Spleen (tissue), 7 donors: ENCODE measurements around the gene MTG1.

ENCODE experiments used
- POLR2A ChIP-seq, 3 donors: fragments of 450-650 bp; IDR thresholded peaks; one replicate each; pipeline ENCODE4 v1.5.1; 2017; ENCODE audit warnings: antibody characterized with exemption in 3 of 3, mild to moderate bottlenecking in 1 of 3
- TF ChIP-seq, protein P1 (sequence below), 11 experiments: fragments of 200-600 bp in 7 of 11; fragments of 450-650 bp in 4 of 11; sonication (generic) in 4 of 11; IDR thresholded peaks in 8 of 11; conservative IDR thresholded peaks in 3 of 11; 1 replicate in 7 of 11; 2 replicates in 4 of 11; pipeline versions ENCODE4 v1.4.0 to v1.8.0; 2016 to 2021; ENCODE audit warnings: antibody characterized with exemption in 11 of 11, inconsistent platforms in 4 of 11, mild to moderate bottlenecking in 1 of 11
- donor health status: DM: no; HTN: no; CAD: no; lungs with moderate emphysema.
- donor health status: DM: no; HTN: no; CAD: no.
- donor health status: DM: no; HTN: no; CAD: no.

DNA sequence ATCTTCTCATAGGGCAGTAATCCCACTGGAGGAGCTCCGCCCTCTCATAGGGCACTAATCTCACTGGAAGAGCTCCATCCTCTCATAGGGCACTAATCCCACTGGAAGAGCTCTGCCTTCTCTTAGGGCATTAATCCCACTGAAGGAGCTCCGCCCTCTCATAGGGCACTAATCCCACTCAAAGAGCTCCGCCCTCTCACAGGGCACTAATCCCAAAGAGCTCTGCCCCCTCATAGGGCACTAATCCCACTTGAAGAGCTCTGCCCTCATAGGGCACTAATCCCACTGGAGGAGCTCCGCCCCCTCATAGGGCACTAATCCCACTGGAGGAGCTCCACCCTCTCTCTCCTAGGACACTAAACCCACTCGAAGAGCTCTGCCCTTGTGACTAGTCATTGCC is 32.7 kb upstream of the MTG1 start:
- TF ChIP-seq POLR2A (IDR thresholded peaks at IDR 0.05), result no peak
- TF ChIP-seq, protein P1, sequence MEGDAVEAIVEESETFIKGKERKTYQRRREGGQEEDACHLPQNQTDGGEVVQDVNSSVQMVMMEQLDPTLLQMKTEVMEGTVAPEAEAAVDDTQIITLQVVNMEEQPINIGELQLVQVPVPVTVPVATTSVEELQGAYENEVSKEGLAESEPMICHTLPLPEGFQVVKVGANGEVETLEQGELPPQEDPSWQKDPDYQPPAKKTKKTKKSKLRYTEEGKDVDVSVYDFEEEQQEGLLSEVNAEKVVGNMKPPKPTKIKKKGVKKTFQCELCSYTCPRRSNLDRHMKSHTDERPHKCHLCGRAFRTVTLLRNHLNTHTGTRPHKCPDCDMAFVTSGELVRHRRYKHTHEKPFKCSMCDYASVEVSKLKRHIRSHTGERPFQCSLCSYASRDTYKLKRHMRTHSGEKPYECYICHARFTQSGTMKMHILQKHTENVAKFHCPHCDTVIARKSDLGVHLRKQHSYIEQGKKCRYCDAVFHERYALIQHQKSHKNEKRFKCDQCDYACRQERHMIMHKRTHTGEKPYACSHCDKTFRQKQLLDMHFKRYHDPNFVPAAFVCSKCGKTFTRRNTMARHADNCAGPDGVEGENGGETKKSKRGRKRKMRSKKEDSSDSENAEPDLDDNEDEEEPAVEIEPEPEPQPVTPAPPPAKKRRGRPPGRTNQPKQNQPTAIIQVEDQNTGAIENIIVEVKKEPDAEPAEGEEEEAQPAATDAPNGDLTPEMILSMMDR (IDR thresholded peaks at IDR 0.05 in 8 of 11, conservative IDR thresholded peaks at IDR 0.05 in 3 of 11), result no peak
